ENCODE measurements around the gene MPO.

The MPO gene

GRCh38 chr17:58280480-58281217 is at the start of gene MPO:
MPO (minus strand) TSS chr17:58280935; CDS start chr17:58280758, 177 bp downstream.
- no peak for DNase-seq (ENCODE audit: low spot score)

GRCh38 chr17:58329810-58330537 is 49.2 kb upstream of the MPO start:
- no peak for DNase-seq (ENCODE audit: low spot score)

GRCh38 chr17:58329035-58329809 is 48.5 kb upstream of the MPO start:
- DNase-seq (ENCODE audit: low spot score): no peak

- DNase-seq (ENCODE audit: low spot score): no peak
Measured at GRCh38 chr17:58328195-58329034, 47.7 kb upstream of the MPO start, which contains the start of gene TSPOAP1. TSPOAP1 (minus strand) TSS chr17:58328795; CDS start chr17:58327920, 875 bp downstream.

GRCh38 chr17:58327363-58328194 is 46.8 kb upstream of the MPO start:
- no peak for DNase-seq (ENCODE audit: low spot score)

GRCh38 chr17:58326609-58327362 is 46.1 kb upstream of the MPO start:
- no peak for DNase-seq (ENCODE audit: low spot score)

- DNase-seq (ENCODE audit: low spot score): no peak
Measured at GRCh38 chr17:58325976-58326468, 45.3 kb upstream of the MPO start.

- no peak for DNase-seq (ENCODE audit: low spot score)
Measured at GRCh38 chr17:58325289-58325726, 44.6 kb upstream of the MPO start.

- peak; percentile 42 for DNase-seq (ENCODE audit: low spot score)
Measured at GRCh38 chr17:58324409-58325288, 43.9 kb upstream of the MPO start.

- no peak for DNase-seq (ENCODE audit: low spot score)
Measured at GRCh38 chr17:58324056-58324408, 43.3 kb upstream of the MPO start.

- DNase-seq (ENCODE audit: low spot score): no peak
Measured at GRCh38 chr17:58323366-58324055, 42.8 kb upstream of the MPO start.

- DNase-seq (ENCODE audit: low spot score): no peak
Measured at GRCh38 chr17:58322581-58323185, 41.9 kb upstream of the MPO start.

GRCh38 chr17:58321571-58322525 is 41.1 kb upstream of the MPO start:
- DNase-seq (ENCODE audit: low spot score): no peak

- no peak for DNase-seq (ENCODE audit: low spot score)
Measured at GRCh38 chr17:58320570-58321323, 40.0 kb upstream of the MPO start.

- DNase-seq (ENCODE audit: low spot score): no peak
Measured at GRCh38 chr17:58320163-58320558, 39.4 kb upstream of the MPO start.

All from SW480 (cell line).